ENCODE results near the gene NTRK3.

DNA sequence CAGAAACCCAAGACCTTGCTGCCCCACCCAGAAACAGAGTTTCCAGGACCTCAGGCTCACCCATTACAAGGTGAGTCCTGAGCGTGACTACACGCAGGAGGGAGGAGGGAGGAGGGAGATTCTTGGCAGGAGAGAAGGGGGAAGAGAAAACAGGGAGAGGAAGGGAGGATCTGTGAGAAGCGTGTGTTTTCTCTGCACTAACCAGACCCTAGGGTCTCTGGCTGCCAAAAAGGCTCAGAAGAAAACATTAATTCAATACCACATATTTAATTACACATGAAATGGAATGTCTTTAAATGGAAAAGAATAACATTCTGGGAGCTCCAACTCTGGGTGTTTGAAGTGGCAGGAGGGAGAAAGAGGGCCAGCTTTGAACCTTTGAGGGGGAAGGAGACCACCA is 309.0 kb downstream of the NTRK3 start:
- TF ChIP-seq, protein P1, sequence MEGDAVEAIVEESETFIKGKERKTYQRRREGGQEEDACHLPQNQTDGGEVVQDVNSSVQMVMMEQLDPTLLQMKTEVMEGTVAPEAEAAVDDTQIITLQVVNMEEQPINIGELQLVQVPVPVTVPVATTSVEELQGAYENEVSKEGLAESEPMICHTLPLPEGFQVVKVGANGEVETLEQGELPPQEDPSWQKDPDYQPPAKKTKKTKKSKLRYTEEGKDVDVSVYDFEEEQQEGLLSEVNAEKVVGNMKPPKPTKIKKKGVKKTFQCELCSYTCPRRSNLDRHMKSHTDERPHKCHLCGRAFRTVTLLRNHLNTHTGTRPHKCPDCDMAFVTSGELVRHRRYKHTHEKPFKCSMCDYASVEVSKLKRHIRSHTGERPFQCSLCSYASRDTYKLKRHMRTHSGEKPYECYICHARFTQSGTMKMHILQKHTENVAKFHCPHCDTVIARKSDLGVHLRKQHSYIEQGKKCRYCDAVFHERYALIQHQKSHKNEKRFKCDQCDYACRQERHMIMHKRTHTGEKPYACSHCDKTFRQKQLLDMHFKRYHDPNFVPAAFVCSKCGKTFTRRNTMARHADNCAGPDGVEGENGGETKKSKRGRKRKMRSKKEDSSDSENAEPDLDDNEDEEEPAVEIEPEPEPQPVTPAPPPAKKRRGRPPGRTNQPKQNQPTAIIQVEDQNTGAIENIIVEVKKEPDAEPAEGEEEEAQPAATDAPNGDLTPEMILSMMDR (conservative IDR thresholded peaks at IDR 0.05; ENCODE audit: low read length), result no peak
- TF ChIP-seq EZH2phosphoT487 (IDR thresholded peaks at IDR 0.05; ENCODE audit: borderline replicate concordance), result no peak

Measured in Loucy (cell line).